Immature natural killer cell (primary cell): ENCODE results near the gene SMOC2. TPM values are rescaled to one million over a fixed set of nuclear protein-coding genes. Genes with fewer than 3 reads are reported as not detected.

ENCODE experiments used
- DNase-seq, 3 donors: peaks; one replicate each; pipeline ENCODE4 v3.0.0; 2022; ENCODE audit warnings: mixed read lengths in 1 of 3
- H3K27ac Mint-ChIP-seq, 6 donors: one replicate each; pipeline ENCODE4 v1.8.0; 2020; ENCODE audit warnings: mixed read lengths in 6 of 6, mild to moderate bottlenecking in 5 of 6, inconsistent platforms in 4 of 6, moderate library complexity in 3 of 6
- H3K27me3 Mint-ChIP-seq, 3 donors: one replicate each; pipeline ENCODE4 v1.8.0; 2020 to 2021; ENCODE audit warnings: low read depth in 3 of 3, mild to moderate bottlenecking in 3 of 3, mixed read lengths in 3 of 3, moderate library complexity in 3 of 3, inconsistent platforms in 1 of 3
- H3K36me3 Mint-ChIP-seq, 3 donors: one replicate each; pipeline ENCODE4 v1.8.0; 2020; ENCODE audit warnings: mixed read lengths in 3 of 3, inconsistent platforms in 2 of 3, mild to moderate bottlenecking in 2 of 3
- H3K4me1 Mint-ChIP-seq, 2 donors: one replicate each; pipeline ENCODE4 v1.8.0; 2020; ENCODE audit warnings: inconsistent platforms in 2 of 2, mild to moderate bottlenecking in 2 of 2, mixed read lengths in 2 of 2, moderate library complexity in 1 of 2
- H3K4me3 Mint-ChIP-seq, 5 donors: one replicate each; pipeline ENCODE4 v1.8.0; 2020; ENCODE audit warnings: mild to moderate bottlenecking in 5 of 5, mixed read lengths in 5 of 5, inconsistent platforms in 3 of 5, moderate library complexity in 3 of 5
- H3K9me3 Mint-ChIP-seq, 6 donors: one replicate each; pipeline ENCODE4 v1.8.0; 2020; ENCODE audit warnings: mild to moderate bottlenecking in 6 of 6, mixed read lengths in 6 of 6, inconsistent platforms in 4 of 6, moderate library complexity in 3 of 6
- polyA plus RNA-seq, 3 donors: library from polyadenylated mRNA; unstranded; fragments of 300-500 nt; fragmentation: Illumina TruSeq; gene quantifications; one replicate each; pipeline ENCODE4 v1.2.3, GENCODE V29; 2021

SMOC2 gene
- polyA plus RNA-seq, 3 donors from 2014 or later: not detected

- Mint-ChIP-seq H3K27me3 (peaks cover 0 to 8% (median 7%) of the 10 kb centered on the region in 3 donors), H3K36me3 (no peaks in the 10 kb centered on the region), H3K9me3 (no peaks in the 10 kb centered on the region), H3K4me3 (no peak overlapping the region), H3K4me1 (no peaks in the 10 kb centered on the region), H3K27ac (no peak overlapping the region)
- no peak for DNase-seq
Measured at GRCh38 chr6:168584249-168584648, 143.3 kb downstream of the SMOC2 start.

- Mint-ChIP-seq H3K27ac (no peak overlapping the region), H3K27me3 (peaks cover 0 to 8% (median 7%) of the 10 kb centered on the region in 3 donors), H3K4me1 (no peaks in the 10 kb centered on the region), H3K4me3 (no peak overlapping the region), H3K36me3 (no peaks in the 10 kb centered on the region), H3K9me3 (no peaks in the 10 kb centered on the region)
- DNase-seq: no peak
Measured at GRCh38 chr6:168584671-168585070, 143.7 kb downstream of the SMOC2 start.

GRCh38 chr6:168585441-168585840 lies 144.5 kb downstream of the SMOC2 start:
- Mint-ChIP-seq H3K4me1 (no peaks in the 10 kb centered on the region), H3K27ac (no peak overlapping the region), H3K4me3 (no peak overlapping the region), H3K27me3 (peaks cover 0 to 8% (median 7%) of the 10 kb centered on the region in 3 donors), H3K36me3 (no peaks in the 10 kb centered on the region), H3K9me3 (no peaks in the 10 kb centered on the region)
- no peak for DNase-seq

- no peaks in the 10 kb centered on the region for H3K36me3 Mint-ChIP-seq
- H3K27me3 Mint-ChIP-seq: peaks cover 1 to 5% (median 2%) of the 10 kb centered on the region in 3 donors
- no peak for DNase-seq
- no peaks in the 10 kb centered on the region for H3K9me3 Mint-ChIP-seq
- H3K4me1 Mint-ChIP-seq: no peaks in the 10 kb centered on the region
- no peak overlapping the region for H3K27ac Mint-ChIP-seq
- H3K4me3 Mint-ChIP-seq: no peak overlapping the region
Measured at GRCh38 chr6:168589275-168589674, 148.3 kb downstream of the SMOC2 start.

GRCh38 chr6:168590406-168590805 lies 149.4 kb downstream of the SMOC2 start:
- no peaks in the 10 kb centered on the region for H3K9me3 Mint-ChIP-seq
- H3K4me3 Mint-ChIP-seq: no peak overlapping the region
- H3K27ac Mint-ChIP-seq: no peak overlapping the region
- peaks cover 1 to 5% (median 2%) of the 10 kb centered on the region in 3 donors for H3K27me3 Mint-ChIP-seq
- no peaks in the 10 kb centered on the region for H3K4me1 Mint-ChIP-seq
- no peak for DNase-seq
- H3K36me3 Mint-ChIP-seq: no peaks in the 10 kb centered on the region

GRCh38 chr6:168596344-168596743 lies 155.4 kb downstream of the SMOC2 start:
- DNase-seq: no peak
- Mint-ChIP-seq H3K27me3 (peaks cover 0 to 5% (median 0%) of the 10 kb centered on the region in 3 donors), H3K9me3 (no peaks in the 10 kb centered on the region), H3K36me3 (no peaks in the 10 kb centered on the region), H3K27ac (no peak overlapping the region), H3K4me1 (peaks cover 0 to 2% of the 10 kb centered on the region in 2 donors), H3K4me3 (no peak overlapping the region)

- Mint-ChIP-seq H3K4me3 (no peak overlapping the region), H3K9me3 (no peaks in the 10 kb centered on the region), H3K27ac (peak overlapping the region in 1 of 6 donors; percentile 74), H3K36me3 (no peaks in the 10 kb centered on the region), H3K27me3 (peaks cover 0 to 4% (median 3%) of the 10 kb centered on the region in 3 donors), H3K4me1 (peaks cover 4 to 9% of the 10 kb centered on the region in 2 donors)
- no peak for DNase-seq
Measured at GRCh38 chr6:168597471-168597875, 156.5 kb downstream of the SMOC2 start.

- Mint-ChIP-seq H3K36me3 (no peaks in the 10 kb centered on the region), H3K9me3 (no peaks in the 10 kb centered on the region), H3K27ac (no peak overlapping the region), H3K4me3 (no peak overlapping the region), H3K4me1 (peaks cover 4 to 9% of the 10 kb centered on the region in 2 donors), H3K27me3 (peaks cover 0 to 7% (median 6%) of the 10 kb centered on the region in 3 donors)
- no peak for DNase-seq
Measured at GRCh38 chr6:168598251-168599117, 157.5 kb downstream of the SMOC2 start.

- Mint-ChIP-seq H3K36me3 (no peaks in the 10 kb centered on the region), H3K4me1 (peaks cover 4 to 9% of the 10 kb centered on the region in 2 donors), H3K27ac (peak overlapping the region in 2 of 6 donors; percentile 13 to 71), H3K9me3 (no peaks in the 10 kb centered on the region), H3K27me3 (peaks cover 0 to 7% (median 6%) of the 10 kb centered on the region in 3 donors), H3K4me3 (no peak overlapping the region)
- no peak for DNase-seq
Measured at GRCh38 chr6:168599118-168599494, 158.1 kb downstream of the SMOC2 start.

GRCh38 chr6:168599769-168600330 lies 158.9 kb downstream of the SMOC2 start:
- Mint-ChIP-seq H3K27me3 (peaks cover 2 to 7% (median 6%) of the 10 kb centered on the region in 3 donors), H3K4me1 (peaks cover 4 to 9% of the 10 kb centered on the region in 2 donors), H3K4me3 (no peak overlapping the region), H3K9me3 (no peaks in the 10 kb centered on the region), H3K36me3 (no peaks in the 10 kb centered on the region), H3K27ac (peak overlapping the region in 3 of 6 donors; percentile 45 to 83 (median 62))
- no peak for DNase-seq

GRCh38 chr6:168600381-168600780 lies 159.4 kb downstream of the SMOC2 start:
- no peak for DNase-seq
- H3K4me3 Mint-ChIP-seq: no peak overlapping the region
- H3K4me1 Mint-ChIP-seq: peaks cover 4 to 9% of the 10 kb centered on the region in 2 donors
- H3K27ac Mint-ChIP-seq: no peak overlapping the region
- no peaks in the 10 kb centered on the region for H3K36me3 Mint-ChIP-seq
- no peaks in the 10 kb centered on the region for H3K9me3 Mint-ChIP-seq
- peaks cover 2 to 7% (median 6%) of the 10 kb centered on the region in 3 donors for H3K27me3 Mint-ChIP-seq

- Mint-ChIP-seq H3K4me1 (peaks cover 4 to 9% of the 10 kb centered on the region in 2 donors), H3K27me3 (peaks cover 2 to 7% (median 6%) of the 10 kb centered on the region in 3 donors), H3K4me3 (no peak overlapping the region), H3K27ac (no peak overlapping the region), H3K9me3 (no peaks in the 10 kb centered on the region), H3K36me3 (no peaks in the 10 kb centered on the region)
- no peak for DNase-seq
Measured at GRCh38 chr6:168601111-168601510, 160.1 kb downstream of the SMOC2 start.

GRCh38 chr6:168601546-168601945 lies 160.6 kb downstream of the SMOC2 start:
- H3K36me3 Mint-ChIP-seq: no peaks in the 10 kb centered on the region
- H3K27me3 Mint-ChIP-seq: peaks cover 2 to 7% (median 7%) of the 10 kb centered on the region in 3 donors
- peak overlapping the region in 1 of 5 donors; percentile 46 for H3K4me3 Mint-ChIP-seq
- no peak for DNase-seq
- peaks cover 4 to 9% of the 10 kb centered on the region in 2 donors for H3K4me1 Mint-ChIP-seq
- peak overlapping the region in 1 of 6 donors; percentile 53 for H3K27ac Mint-ChIP-seq
- no peaks in the 10 kb centered on the region for H3K9me3 Mint-ChIP-seq

- peaks cover 2 to 7% (median 6%) of the 10 kb centered on the region in 3 donors for H3K27me3 Mint-ChIP-seq
- peak overlapping the region in 2 of 6 donors; percentile 40 to 58 for H3K27ac Mint-ChIP-seq
Measured at GRCh38 chr6:168602576-168602975, 161.6 kb downstream of the SMOC2 start.

More at GRCh38 chr6:168602576-168602975, 161.6 kb downstream of the SMOC2 start:
- Mint-ChIP-seq H3K4me3 (no peak overlapping the region), H3K4me1 (peaks cover 4 to 9% of the 10 kb centered on the region in 2 donors), H3K9me3 (no peaks in the 10 kb centered on the region), H3K36me3 (no peaks in the 10 kb centered on the region)
- DNase-seq: no peak
